Measurements from ENCODE around the gene LRRC32. TPM values are rescaled to one million over a fixed set of nuclear protein-coding genes. Genes with fewer than 3 reads are reported as not detected.

Gene LRRC32
- total RNA-seq, 1 donor from 2014 or later = 24.4 TPM

- peaks cover 11% of the 10 kb centered on the region for H3K27me3 ChIP-seq (ENCODE audit: insufficient read depth, low read length)
- H3K79me2 ChIP-seq (ENCODE audit: insufficient read depth, low read length) = no peaks in the 10 kb centered on the region
- H3K4me1 Mint-ChIP-seq (ENCODE audit: low read depth, unreplicated experiment) = peaks cover 2% of the 10 kb centered on the region
- DNase-seq (ENCODE audit: low read depth) (no peak), FAIRE-seq (no peak)
- H3K27ac ChIP-seq (ENCODE audit: low read depth, low read length) = no peak overlapping the region
- no peak overlapping the region for H3K4me2 ChIP-seq (ENCODE audit: low read length)
- no peaks in the 10 kb centered on the region for H3K4me1 ChIP-seq (ENCODE audit: insufficient read depth, low read length)
- no peak overlapping the region for H3K9ac ChIP-seq (ENCODE audit: low read length)
- no peak overlapping the region for H3K4me3 Mint-ChIP-seq (ENCODE audit: unreplicated experiment)
- no peak for TF ChIP-seq CTCF (IDR thresholded peaks at IDR 0.05; ENCODE audit: insufficient read depth, low read depth, low read length)
- TF ChIP-seq EZH2 (IDR thresholded peaks at IDR 0.05; ENCODE audit: insufficient read depth, low read length) = no peak
- H4K20me1 ChIP-seq (ENCODE audit: insufficient read depth, low read length) = no peaks in the 10 kb centered on the region
- no peak overlapping the region for H3K27ac Mint-ChIP-seq (ENCODE audit: unreplicated experiment)
- H3K9me3 ChIP-seq (ENCODE audit: insufficient read depth, low read depth, low read length) = peaks cover 4% of the 10 kb centered on the region
- peaks cover 40% of the 10 kb centered on the region for H3K27me3 Mint-ChIP-seq (ENCODE audit: low read depth, unreplicated experiment)
- H3K9me3 Mint-ChIP-seq (ENCODE audit: unreplicated experiment) = peaks cover 9% of the 10 kb centered on the region
- H3K36me3 ChIP-seq (ENCODE audit: insufficient read depth, low read length) = no peaks in the 10 kb centered on the region
- no peaks in the 10 kb centered on the region for H3K36me3 Mint-ChIP-seq (ENCODE audit: low read depth, unreplicated experiment)
- no peak overlapping the region for H2AFZ ChIP-seq (ENCODE audit: low read depth, low read length)
- no peak overlapping the region for H3K4me3 ChIP-seq (ENCODE audit: insufficient read depth, low read depth, low read length)
Observed at GRCh38 chr11:76642341-76642740, 28.2 kb downstream of the LRRC32 start.

- Histone ChIP-seq H3K36me3 (ENCODE audit: insufficient read depth, low read length) (no peaks in the 10 kb centered on the region), H3K79me2 (ENCODE audit: insufficient read depth, low read length) (no peaks in the 10 kb centered on the region), H2AFZ (ENCODE audit: low read depth, low read length) (no peak overlapping the region), H3K4me3 (ENCODE audit: insufficient read depth, low read depth, low read length) (no peak overlapping the region), H3K4me1 (ENCODE audit: insufficient read depth, low read length) (no peaks in the 10 kb centered on the region), H3K27ac (ENCODE audit: low read depth, low read length) (no peak overlapping the region), H3K9ac (ENCODE audit: low read length) (no peak overlapping the region), H3K9me3 (ENCODE audit: insufficient read depth, low read depth, low read length) (no peaks in the 10 kb centered on the region), H3K4me2 (ENCODE audit: low read length) (no peak overlapping the region), H4K20me1 (ENCODE audit: insufficient read depth, low read length) (no peaks in the 10 kb centered on the region), H3K27me3 (ENCODE audit: insufficient read depth, low read length) (peaks cover 11% of the 10 kb centered on the region)
- no peak for TF ChIP-seq EZH2 (IDR thresholded peaks at IDR 0.05; ENCODE audit: insufficient read depth, low read length)
- no peak for TF ChIP-seq CTCF (IDR thresholded peaks at IDR 0.05; ENCODE audit: insufficient read depth, low read depth, low read length)
- H3K9me3 Mint-ChIP-seq (ENCODE audit: unreplicated experiment) = peaks cover 9% of the 10 kb centered on the region
- no peaks in the 10 kb centered on the region for H3K36me3 Mint-ChIP-seq (ENCODE audit: low read depth, unreplicated experiment)
- DNase-seq (ENCODE audit: low read depth) (no peak), FAIRE-seq (no peak)
- H3K4me3 Mint-ChIP-seq (ENCODE audit: unreplicated experiment) = no peak overlapping the region
- no peak overlapping the region for H3K27ac Mint-ChIP-seq (ENCODE audit: unreplicated experiment)
- peaks cover 40% of the 10 kb centered on the region for H3K27me3 Mint-ChIP-seq (ENCODE audit: low read depth, unreplicated experiment)
- H3K4me1 Mint-ChIP-seq (ENCODE audit: low read depth, unreplicated experiment) = peaks cover 2% of the 10 kb centered on the region
Observed at GRCh38 chr11:76641905-76642304, 28.6 kb downstream of the LRRC32 start.

GRCh38 chr11:76640501-76640900 is 30.0 kb downstream of the LRRC32 start:
- no peak overlapping the region for H3K4me3 Mint-ChIP-seq (ENCODE audit: unreplicated experiment)
- H4K20me1 ChIP-seq (ENCODE audit: insufficient read depth, low read length) = no peaks in the 10 kb centered on the region
- H3K4me1 Mint-ChIP-seq (ENCODE audit: low read depth, unreplicated experiment) = peaks cover 2% of the 10 kb centered on the region
- no peaks in the 10 kb centered on the region for H3K79me2 ChIP-seq (ENCODE audit: insufficient read depth, low read length)
- H3K9me3 ChIP-seq (ENCODE audit: insufficient read depth, low read depth, low read length) = no peaks in the 10 kb centered on the region
- H3K27me3 ChIP-seq (ENCODE audit: insufficient read depth, low read length) = peaks cover 6% of the 10 kb centered on the region
- peaks cover 2% of the 10 kb centered on the region for H3K36me3 Mint-ChIP-seq (ENCODE audit: low read depth, unreplicated experiment)
- no peak overlapping the region for H3K4me3 ChIP-seq (ENCODE audit: insufficient read depth, low read depth, low read length)
- no peaks in the 10 kb centered on the region for H3K36me3 ChIP-seq (ENCODE audit: insufficient read depth, low read length)
- no peak overlapping the region for H2AFZ ChIP-seq (ENCODE audit: low read depth, low read length)
- H3K9me3 Mint-ChIP-seq (ENCODE audit: unreplicated experiment) = peaks cover 9% of the 10 kb centered on the region
- no peak overlapping the region for H3K4me2 ChIP-seq (ENCODE audit: low read length)
- no peak for FAIRE-seq
- DNase-seq (ENCODE audit: low read depth) = no peak
- TF ChIP-seq CTCF (IDR thresholded peaks at IDR 0.05; ENCODE audit: insufficient read depth, low read depth, low read length) = no peak
- no peak for TF ChIP-seq EZH2 (IDR thresholded peaks at IDR 0.05; ENCODE audit: insufficient read depth, low read length)
- no peaks in the 10 kb centered on the region for H3K4me1 ChIP-seq (ENCODE audit: insufficient read depth, low read length)
- peaks cover 49% of the 10 kb centered on the region for H3K27me3 Mint-ChIP-seq (ENCODE audit: low read depth, unreplicated experiment)
- no peak overlapping the region for H3K27ac Mint-ChIP-seq (ENCODE audit: unreplicated experiment)
- H3K9ac ChIP-seq (ENCODE audit: low read length) = no peak overlapping the region
- no peak overlapping the region for H3K27ac ChIP-seq (ENCODE audit: low read depth, low read length)

Measured in astrocyte (in vitro differentiated cells and primary cell).